Measurements from ENCODE around the gene C8A.

GRCh38 chr1:56859287-56859686 lies 4.7 kb downstream of the C8A start:
- TF ChIP-seq CTCF (IDR thresholded peaks at IDR 0.05): no peak
- TF ChIP-seq POLR2AphosphoS5 (IDR thresholded peaks at IDR 0.05): no peak
